SK-N-SH (cell line): ENCODE measurements around the gene BMAL1. TPM values are rescaled to one million over a fixed set of nuclear protein-coding genes. Genes with fewer than 3 reads are reported as not detected.

Experiments used
- CTCF ChIA-PET: fragments of 300-600, 350-600 bp; formaldehyde crosslinking; extraction: SDS; loops from one replicate; lab custom pipeline; 2021; lab: Yijun Ruan, JAX
- POLR2A ChIA-PET: fragments of 350-600 bp; sonication (Branson Sonifier 250); formaldehyde crosslinking; extraction: SDS; loops from one replicate; lab custom pipeline; 2020; ENCODE audit warnings: antibody characterized with exemption, inconsistent platforms; lab: Yijun Ruan, JAX
- DNase-seq: peaks from one replicate; pipeline ENCODE4 v3.0.0; 2012
- H2AFZ ChIP-seq: fragments of 200-600 bp; sonication (generic); 2 replicates; pipeline ENCODE4 v1.8.1; 2016; ENCODE audit warnings: antibody characterized with exemption, mild to moderate bottlenecking, low read depth
- H3F3A ChIP-seq: fragments of 200-600 bp; sonication (generic); replicated peaks from 2 replicates; pipeline ENCODE3; 2016; ENCODE audit warnings: antibody characterized with exemption, mild to moderate bottlenecking; ENCODE audit not compliant: insufficient read depth
- H3K27ac ChIP-seq, 2 experiments: fragments of 200-500 bp in 1 of 2; fragments of 200-600 bp in 1 of 2; sonication (Bioruptor generic) in 1 of 2; sonication (generic), shearing (Covaris generic) in 1 of 2; 2 replicates each; pipeline versions ENCODE4 v1.5.1 to v1.6.1; 2014 to 2016; ENCODE audit warnings: low read depth in 2 of 2, inconsistent platforms in 1 of 2, low read length in 1 of 2, mild to moderate bottlenecking in 1 of 2, mixed read lengths in 1 of 2
- H3K27me3 ChIP-seq: fragments of 200-600 bp; sonication (generic), shearing (Covaris generic); 2 replicates; pipeline ENCODE4 v1.6.1; 2016; ENCODE audit warnings: mixed run types; ENCODE audit not compliant: insufficient read depth
- H3K36me3 ChIP-seq, 2 experiments: fragments of 200-500 bp in 1 of 2; fragments of 200-600 bp in 1 of 2; sonication (Bioruptor generic) in 1 of 2; sonication (generic) in 1 of 2; replicated peaks in 1 of 2; 2 replicates each; pipeline versions ENCODE3 to v1.5.1; 2014 to 2016; ENCODE audit warnings: low read length in 1 of 2, mild to moderate bottlenecking in 1 of 2; ENCODE audit not compliant: insufficient read depth in 2 of 2, control insufficient read depth in 1 of 2
- H3K4me1 ChIP-seq, 2 experiments: fragments of 200-500 bp in 1 of 2; fragments of 200-600 bp in 1 of 2; sonication (Bioruptor generic) in 1 of 2; sonication (generic), shearing (Covaris generic) in 1 of 2; 2 replicates each; pipeline versions ENCODE4 v1.5.1 to v1.6.1; 2014 to 2016; ENCODE audit warnings: low read depth in 1 of 2, low read length in 1 of 2, mixed run types in 1 of 2; ENCODE audit not compliant: insufficient read depth in 2 of 2, control insufficient read depth in 1 of 2
- H3K4me2 ChIP-seq: fragments of 200-600 bp; sonication (generic), shearing (Covaris generic); 2 replicates; pipeline ENCODE4 v1.6.1; 2017; ENCODE audit warnings: mixed run types
- H3K4me3 ChIP-seq, 2 experiments: fragments of 200-500 bp in 1 of 2; fragments of 200-600 bp in 1 of 2; sonication (Bioruptor generic) in 1 of 2; sonication (generic), shearing (Covaris generic) in 1 of 2; 2 replicates each; pipeline versions ENCODE4 v1.5.1 to v1.8.1; 2014 to 2016; ENCODE audit warnings: low read depth in 2 of 2, inconsistent platforms in 1 of 2, low read length in 1 of 2, mild to moderate bottlenecking in 1 of 2, mixed read lengths in 1 of 2, moderate library complexity in 1 of 2
- H3K79me2 ChIP-seq: fragments of 200-600 bp; sonication (generic); 2 replicates; pipeline ENCODE4 v1.8.1; 2017; ENCODE audit warnings: mild to moderate bottlenecking; ENCODE audit not compliant: insufficient read depth
- H3K9ac ChIP-seq: fragments of 200-600 bp; sonication (generic); 2 replicates; pipeline ENCODE4 v1.6.1; 2017; ENCODE audit warnings: mixed run types
- H3K9me2 ChIP-seq: fragments of 200-600 bp; sonication (generic); 2 replicates; pipeline ENCODE4 v1.6.1; 2017; ENCODE audit warnings: mixed run types
- H3K9me3 ChIP-seq: fragments of 200-600 bp; sonication (generic); 2 replicates; pipeline ENCODE4 v1.6.1; 2017; ENCODE audit warnings: mixed run types, mild to moderate bottlenecking, moderate library complexity
- H4K20me1 ChIP-seq: fragments of 200-600 bp; sonication (generic); 2 replicates; pipeline ENCODE4 v1.6.1; 2017; ENCODE audit warnings: mild to moderate bottlenecking, mixed run types; ENCODE audit not compliant: insufficient read depth
- CHD2 ChIP-seq: fragments of 150-350 bp; IDR thresholded peaks from 2 replicates; pipeline ENCODE4 v1.6.1; 2018; ENCODE audit warnings: low read length; ENCODE audit not compliant: partially characterized antibody
- ELF1 ChIP-seq: IDR thresholded peaks from 2 replicates; pipeline ENCODE4 v1.4.0; 2012
- EP300 ChIP-seq, 2 experiments: IDR thresholded peaks; 2 replicates each; pipeline versions ENCODE4 v1.4.0 to v1.6.1; 2012; ENCODE audit warnings: borderline replicate concordance in 1 of 2, low read depth in 1 of 2, low read length in 1 of 2
- EZH2phosphoT487 ChIP-seq: fragments of 200-600 bp; sonication (generic); IDR thresholded peaks from 2 replicates; pipeline ENCODE4 v1.6.1; 2017; ENCODE audit warnings: low read depth, mixed run types, mild to moderate bottlenecking, antibody characterized with exemption, moderate library complexity, borderline replicate concordance
- FOSL2 ChIP-seq: IDR thresholded peaks from 2 replicates; pipeline ENCODE4 v1.4.0; 2012; ENCODE audit warnings: low read depth, mild to moderate bottlenecking, moderate library complexity, borderline replicate concordance
- FOXJ3 ChIP-seq: sonication (generic); formaldehyde crosslinking; IDR thresholded peaks from 2 replicates; pipeline ENCODE4 v1.5.1; 2020; ENCODE audit warnings: mild to moderate bottlenecking, missing genetic modification reagents
- GATA2 ChIP-seq: sonication (generic); formaldehyde crosslinking; IDR thresholded peaks from 2 replicates; pipeline ENCODE4 v1.5.0; 2020; ENCODE audit warnings: mild to moderate bottlenecking, missing genetic modification reagents
- RAD21 ChIP-seq: IDR thresholded peaks from 2 replicates; pipeline ENCODE4 v1.6.1; 2012; ENCODE audit warnings: mild to moderate bottlenecking, low read length
- RCOR1 ChIP-seq: fragments of 150-350 bp; IDR thresholded peaks from 2 replicates; pipeline ENCODE4 v1.6.1; 2017; ENCODE audit warnings: antibody characterized with exemption, low read length
- RXRA ChIP-seq: IDR thresholded peaks from 2 replicates; pipeline ENCODE4 v1.4.0; 2012; ENCODE audit warnings: low read depth, mild to moderate bottlenecking, borderline replicate concordance
- SMC3 ChIP-seq: IDR thresholded peaks from 2 replicates; pipeline ENCODE4 v1.6.1; 2012; ENCODE audit warnings: low read depth, low read length, improper control_type of control experiment
- WGBS: methylation state at CpG from one replicate; pipeline ENCODE4 v1.1.6; 2017; ENCODE audit warnings: low lambda C conversion rate; 5-methylcytosine and 5-hydroxymethylcytosine counted together
- polyA plus RNA-seq, 3 experiments: library from polyadenylated mRNA; depleted of rRNA; stranded (reverse); fragments of >200 nt; gene quantifications; 2 replicates each; pipeline ENCODE4 v1.2.3, GENCODE V29; 2012
- TF ChIP-seq, protein P1 (sequence below): IDR thresholded peaks from 2 replicates; pipeline ENCODE4 v1.4.0; 2012; ENCODE audit warnings: low read depth
- TF ChIP-seq, protein P2 (sequence below): IDR thresholded peaks from 2 replicates; pipeline ENCODE4; 2012
- TF ChIP-seq, protein P3 (sequence below): fragments of 150-350 bp; IDR thresholded peaks from 2 replicates; pipeline ENCODE4 v1.6.1; 2016; ENCODE audit warnings: mild to moderate bottlenecking, low read depth, low read length
- TF ChIP-seq, protein P4 (sequence below): IDR thresholded peaks from 2 replicates; pipeline ENCODE4 v1.6.1; 2012; ENCODE audit warnings: mild to moderate bottlenecking, low read depth, low read length, moderate library complexity

Gene BMAL1
- polyA plus RNA-seq, 1 of the 3 experiments (the other 2 are of a cell fraction): 6.5 TPM

DNA sequence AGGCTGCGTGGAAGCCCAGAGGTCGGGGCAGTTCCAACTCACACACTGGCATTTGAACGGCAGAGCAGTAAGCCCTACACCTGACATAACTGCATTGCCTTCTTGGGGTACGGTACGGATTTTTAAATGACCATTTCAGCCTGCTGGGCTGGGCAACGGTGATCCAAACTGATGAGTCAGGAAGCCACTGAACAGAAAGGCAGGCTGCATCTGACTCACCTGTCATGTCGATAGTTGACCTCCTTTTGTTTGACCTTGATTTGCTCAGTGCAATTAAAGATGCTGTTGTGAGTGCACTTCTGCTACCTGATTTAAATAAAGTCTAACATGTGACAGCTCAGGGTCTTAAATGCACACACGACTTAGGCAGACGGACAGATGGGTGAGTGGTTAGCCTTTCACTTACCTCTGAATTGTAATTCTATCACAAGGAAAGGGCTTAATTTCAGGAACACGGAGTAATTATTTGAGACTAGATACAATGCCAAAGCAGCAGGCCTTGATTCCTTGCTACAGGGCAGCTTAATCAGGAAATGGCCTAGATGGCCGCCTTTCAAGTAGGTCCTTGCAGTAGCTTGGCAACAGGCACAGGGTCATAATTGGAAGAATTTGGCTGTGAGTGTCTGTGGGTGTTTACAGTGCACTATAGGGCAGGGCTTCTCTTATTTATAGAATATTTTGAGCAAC lies 52.2 kb downstream of the BMAL1 start:
- WGBS: 49% methylated on average over 11 of the region's 11 CpGs
- Histone ChIP-seq H2AFZ (no peak overlapping the region), H3K9ac (no peak overlapping the region), H4K20me1 (no peaks in the 10 kb centered on the region), H3K27me3 (no peaks in the 10 kb centered on the region), H3K27ac (peak overlapping the region; percentile 23 to 98; a peak in 3 of 4 replicates), H3K36me3 (no peaks in the 10 kb centered on the region), H3K79me2 (no peaks in the 10 kb centered on the region), H3K9me3 (no peaks in the 10 kb centered on the region), H3K4me3 (no peak overlapping the region; a peak in 1 of 4 replicates), H3K4me1 (peaks cover 13 to 70% of the 10 kb centered on the region in 2 experiments), H3F3A (peaks cover 3% of the 10 kb centered on the region), H3K9me2 (no peaks in the 10 kb centered on the region), H3K4me2 (peak overlapping the region; percentile 10; the same call in 1 of the 2 replicates)
- POLR2A ChIA-PET: no interaction called here
- CTCF ChIA-PET: interaction anchor here (1.0 to 5.0 kb wide), 4 partner anchors 14 to 119 kb away, joined by 3 to 20 read pairs (median 7); no protein-coding TSS in a partner anchor
- peak; percentile 71 for DNase-seq
- TF ChIP-seq GATA2 (CRISPR knock-in tag): peak; percentile 62
- TF ChIP-seq RCOR1: peak; percentile 79
- TF ChIP-seq, protein P1, sequence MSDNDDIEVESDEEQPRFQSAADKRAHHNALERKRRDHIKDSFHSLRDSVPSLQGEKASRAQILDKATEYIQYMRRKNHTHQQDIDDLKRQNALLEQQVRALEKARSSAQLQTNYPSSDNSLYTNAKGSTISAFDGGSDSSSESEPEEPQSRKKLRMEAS: no peak
- TF ChIP-seq FOXJ3: peak; percentile 84
- TF ChIP-seq RAD21: peak; percentile 5
- peak; percentile 56; the same call in 1 of the 2 replicates for TF ChIP-seq FOSL2
- TF ChIP-seq, protein P2, sequence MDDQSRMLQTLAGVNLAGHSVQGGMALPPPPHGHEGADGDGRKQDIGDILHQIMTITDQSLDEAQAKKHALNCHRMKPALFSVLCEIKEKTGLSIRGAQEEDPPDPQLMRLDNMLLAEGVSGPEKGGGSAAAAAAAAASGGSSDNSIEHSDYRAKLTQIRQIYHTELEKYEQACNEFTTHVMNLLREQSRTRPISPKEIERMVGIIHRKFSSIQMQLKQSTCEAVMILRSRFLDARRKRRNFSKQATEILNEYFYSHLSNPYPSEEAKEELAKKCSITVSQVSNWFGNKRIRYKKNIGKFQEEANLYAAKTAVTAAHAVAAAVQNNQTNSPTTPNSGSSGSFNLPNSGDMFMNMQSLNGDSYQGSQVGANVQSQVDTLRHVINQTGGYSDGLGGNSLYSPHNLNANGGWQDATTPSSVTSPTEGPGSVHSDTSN: peak; percentile 30; the same call in 1 of the 2 replicates
- TF ChIP-seq ELF1: no peak
- no peak for TF ChIP-seq SMC3
- no peak for TF ChIP-seq EZH2phosphoT487
- no peak for TF ChIP-seq RXRA
- peak in 1 of 2 experiments; percentile 90; a peak in 2 of 4 replicates for TF ChIP-seq EP300 (IDR thresholded peaks at IDR 0.05; ENCODE audit: borderline replicate concordance in 1 of 2, low read depth in 1 of 2, low read length in 1 of 2)
- TF ChIP-seq CHD2: peak; percentile 54

DNA sequence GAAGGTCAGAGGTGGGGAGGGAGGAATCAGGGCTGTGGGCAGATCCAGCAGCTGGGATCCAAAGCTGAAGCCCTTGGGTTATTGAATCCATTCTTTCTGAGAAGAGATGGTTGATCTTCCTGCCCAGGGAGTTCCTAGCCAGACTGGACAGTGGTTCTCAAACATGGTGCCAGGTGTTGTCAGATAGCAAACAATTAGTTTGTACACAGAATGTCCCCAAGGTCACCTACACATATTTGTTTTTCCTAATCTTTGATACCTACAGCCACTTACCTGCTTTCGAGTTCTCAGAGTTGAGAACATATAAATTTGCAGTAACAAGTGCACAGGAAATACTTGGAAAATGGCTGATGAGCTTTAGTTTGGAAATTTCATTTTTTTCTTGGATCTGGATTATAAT lies 54.5 kb downstream of the BMAL1 start:
- ChIA-PET POLR2A (no interaction called here), CTCF (interaction anchor here (0.6 to 10.7 kb wide), 5 partner anchors 11 to 368 kb away, joined by 3 to 177 read pairs (median 3); no protein-coding TSS in a partner anchor)
- no peaks in the 10 kb centered on the region for H3K36me3 ChIP-seq
- peaks cover 13 to 67% of the 10 kb centered on the region in 2 experiments for H3K4me1 ChIP-seq
- no peak overlapping the region for H2AFZ ChIP-seq
- peak overlapping the region in 1 of 2 experiments; percentile 98; a peak in 1 of 4 replicates for H3K27ac ChIP-seq
- no peaks in the 10 kb centered on the region for H4K20me1 ChIP-seq
- no peaks in the 10 kb centered on the region for H3K27me3 ChIP-seq
- H3K4me2 ChIP-seq: no peak overlapping the region
- no peaks in the 10 kb centered on the region for H3K9me3 ChIP-seq
- no peak for DNase-seq
- TF ChIP-seq, protein P3, sequence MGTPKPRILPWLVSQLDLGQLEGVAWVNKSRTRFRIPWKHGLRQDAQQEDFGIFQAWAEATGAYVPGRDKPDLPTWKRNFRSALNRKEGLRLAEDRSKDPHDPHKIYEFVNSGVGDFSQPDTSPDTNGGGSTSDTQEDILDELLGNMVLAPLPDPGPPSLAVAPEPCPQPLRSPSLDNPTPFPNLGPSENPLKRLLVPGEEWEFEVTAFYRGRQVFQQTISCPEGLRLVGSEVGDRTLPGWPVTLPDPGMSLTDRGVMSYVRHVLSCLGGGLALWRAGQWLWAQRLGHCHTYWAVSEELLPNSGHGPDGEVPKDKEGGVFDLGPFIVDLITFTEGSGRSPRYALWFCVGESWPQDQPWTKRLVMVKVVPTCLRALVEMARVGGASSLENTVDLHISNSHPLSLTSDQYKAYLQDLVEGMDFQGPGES: no peak
- TF ChIP-seq EZH2phosphoT487: no peak
- no peak for TF ChIP-seq EP300 (IDR thresholded peaks at IDR 0.05; ENCODE audit: borderline replicate concordance in 1 of 2, low read depth in 1 of 2, low read length in 1 of 2)
- TF ChIP-seq RCOR1: no peak
- TF ChIP-seq RAD21: no peak
- TF ChIP-seq FOXJ3: no peak
- no peak for TF ChIP-seq CHD2
- TF ChIP-seq, protein P4, sequence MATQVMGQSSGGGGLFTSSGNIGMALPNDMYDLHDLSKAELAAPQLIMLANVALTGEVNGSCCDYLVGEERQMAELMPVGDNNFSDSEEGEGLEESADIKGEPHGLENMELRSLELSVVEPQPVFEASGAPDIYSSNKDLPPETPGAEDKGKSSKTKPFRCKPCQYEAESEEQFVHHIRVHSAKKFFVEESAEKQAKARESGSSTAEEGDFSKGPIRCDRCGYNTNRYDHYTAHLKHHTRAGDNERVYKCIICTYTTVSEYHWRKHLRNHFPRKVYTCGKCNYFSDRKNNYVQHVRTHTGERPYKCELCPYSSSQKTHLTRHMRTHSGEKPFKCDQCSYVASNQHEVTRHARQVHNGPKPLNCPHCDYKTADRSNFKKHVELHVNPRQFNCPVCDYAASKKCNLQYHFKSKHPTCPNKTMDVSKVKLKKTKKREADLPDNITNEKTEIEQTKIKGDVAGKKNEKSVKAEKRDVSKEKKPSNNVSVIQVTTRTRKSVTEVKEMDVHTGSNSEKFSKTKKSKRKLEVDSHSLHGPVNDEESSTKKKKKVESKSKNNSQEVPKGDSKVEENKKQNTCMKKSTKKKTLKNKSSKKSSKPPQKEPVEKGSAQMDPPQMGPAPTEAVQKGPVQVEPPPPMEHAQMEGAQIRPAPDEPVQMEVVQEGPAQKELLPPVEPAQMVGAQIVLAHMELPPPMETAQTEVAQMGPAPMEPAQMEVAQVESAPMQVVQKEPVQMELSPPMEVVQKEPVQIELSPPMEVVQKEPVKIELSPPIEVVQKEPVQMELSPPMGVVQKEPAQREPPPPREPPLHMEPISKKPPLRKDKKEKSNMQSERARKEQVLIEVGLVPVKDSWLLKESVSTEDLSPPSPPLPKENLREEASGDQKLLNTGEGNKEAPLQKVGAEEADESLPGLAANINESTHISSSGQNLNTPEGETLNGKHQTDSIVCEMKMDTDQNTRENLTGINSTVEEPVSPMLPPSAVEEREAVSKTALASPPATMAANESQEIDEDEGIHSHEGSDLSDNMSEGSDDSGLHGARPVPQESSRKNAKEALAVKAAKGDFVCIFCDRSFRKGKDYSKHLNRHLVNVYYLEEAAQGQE: no peak
- 90% methylated on average over 1 of the region's 1 CpG for WGBS
- peaks cover 6% of the 10 kb centered on the region for H3F3A ChIP-seq
- H3K9ac ChIP-seq: no peak overlapping the region
- peaks cover 13% of the 10 kb centered on the region; the same call in 1 of the 2 replicates for H3K79me2 ChIP-seq
- H3K4me3 ChIP-seq: no peak overlapping the region
- H3K9me2 ChIP-seq: no peaks in the 10 kb centered on the region
